Activated CD8-positive, alpha-beta T cell treated with anti-CD3 and anti-CD28 coated beads for 36 hours (primary cell): ENCODE results near the gene FAM13A. TPM values are rescaled to one million over a fixed set of nuclear protein-coding genes. Genes with fewer than 3 reads are reported as not detected.

Source experiments
- ATAC-seq: fragments of 200-7000 bp; cut with Tn5 transposase; one replicate; pipeline ENCODE4 v1.10.0; 2021; ENCODE audit warnings: mild to moderate bottlenecking, moderate library complexity
- CTCF ChIA-PET: fragments of 350-600 bp; sonication (Branson Sonifier 250); formaldehyde crosslinking; loops from one replicate; lab custom pipeline; 2021; ENCODE audit warnings: antibody characterized with exemption; lab: Charles Lee
- POLR2A ChIA-PET: fragments of 350-600 bp; sonication (Branson Sonifier 250); formaldehyde crosslinking; loops from one replicate; lab custom pipeline; 2021; ENCODE audit warnings: antibody characterized with exemption; lab: Charles Lee
- DNase-seq: peaks from one replicate; pipeline ENCODE4 v3.0.0-alpha.2; 2020
- H3K27ac Mint-ChIP-seq: one replicate; pipeline ENCODE4 v1.8.0; 2021; ENCODE audit warnings: mild to moderate bottlenecking, mixed read lengths
- H3K27me3 Mint-ChIP-seq: one replicate; pipeline ENCODE4 v1.8.0; 2021; ENCODE audit warnings: mixed read lengths
- H3K36me3 Mint-ChIP-seq: one replicate; pipeline ENCODE4 v1.8.0; 2021; ENCODE audit warnings: low read depth, mixed read lengths
- H3K4me1 Mint-ChIP-seq: one replicate; pipeline ENCODE4 v1.8.0; 2021; ENCODE audit warnings: low read depth, mixed read lengths
- H3K4me3 Mint-ChIP-seq: one replicate; pipeline ENCODE4 v1.8.0; 2021; ENCODE audit warnings: mild to moderate bottlenecking, moderate library complexity, mixed read lengths
- H3K9me3 Mint-ChIP-seq: one replicate; pipeline ENCODE4 v1.8.0; 2021; ENCODE audit warnings: mixed read lengths
- CTCF ChIP-seq: fragments of 200-600 bp; IDR thresholded peaks from one replicate; pipeline ENCODE4 v1.8.0; 2022; ENCODE audit warnings: antibody characterized with exemption, mild to moderate bottlenecking
- intact Hi-C: fragments of 100-400 bp; cut with micrococcal nuclease; formaldehyde crosslinking; loops from one replicate; pipeline ENCODE4 v1.10.0; 2022
- total RNA-seq, 2 experiments: library from RNA; stranded (reverse); gene quantifications; one replicate each; pipeline ENCODE4 v1.2.3, GENCODE V29; 2021

The FAM13A gene
- total RNA-seq, 2 experiments from 2014 or later, result 4.5 to 6.0 TPM

DNA sequence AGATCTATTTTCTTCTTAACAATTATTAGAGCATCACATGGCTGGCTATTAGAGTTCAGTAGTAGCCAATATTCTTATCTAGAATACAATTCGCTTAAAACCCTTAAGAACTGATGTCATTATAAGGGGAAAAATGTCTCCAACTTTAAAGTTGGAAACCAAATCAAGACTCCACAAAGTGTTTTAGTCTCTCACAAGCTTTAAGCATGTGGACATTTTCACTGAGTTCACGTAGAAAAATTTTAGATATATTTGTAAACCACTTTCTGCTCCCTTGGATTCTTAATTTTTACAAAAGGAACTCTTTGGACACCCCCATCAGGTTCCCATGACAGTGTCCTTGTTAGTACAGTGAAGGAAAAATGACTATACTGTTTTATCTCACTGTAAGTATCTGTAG lies 235.5 kb downstream of the FAM13A start:
- H3K4me1 Mint-ChIP-seq, result peaks cover 27% of the 10 kb centered on the region
- ChIA-PET POLR2A (no interaction called here), CTCF (interaction anchor here (0.8 to 9.8 kb wide), 4 partner anchors 9 to 200 kb away, joined by 3 to 149 read pairs (median 3); no protein-coding TSS in a partner anchor)
- H3K4me3 Mint-ChIP-seq, result no peak overlapping the region
- no peak overlapping the region for H3K27ac Mint-ChIP-seq
- no peaks in the 10 kb centered on the region for H3K9me3 Mint-ChIP-seq
- ATAC-seq (no peak), DNase-seq (no peak)
- H3K36me3 Mint-ChIP-seq, result no peaks in the 10 kb centered on the region
- intact Hi-C loops, result no loop called here
- H3K27me3 Mint-ChIP-seq, result no peaks in the 10 kb centered on the region
- TF ChIP-seq CTCF, result no peak

- Mint-ChIP-seq H3K27me3 (no peaks in the 10 kb centered on the region), H3K36me3 (no peaks in the 10 kb centered on the region), H3K4me3 (no peak overlapping the region), H3K4me1 (peaks cover 27% of the 10 kb centered on the region), H3K9me3 (no peaks in the 10 kb centered on the region), H3K27ac (no peak overlapping the region)
- no peak for ATAC-seq
- ChIA-PET POLR2A (no interaction called here), CTCF (interaction anchor here (0.8 to 9.8 kb wide), 4 partner anchors 9 to 337 kb away, joined by 3 to 149 read pairs (median 5); no protein-coding TSS in a partner anchor)
- TF ChIP-seq CTCF, result no peak
- intact Hi-C loops, result no loop called here
- no peak for DNase-seq
Observed at GRCh38 chr4:88820698-88821415, 236.1 kb downstream of the FAM13A start.

DNA sequence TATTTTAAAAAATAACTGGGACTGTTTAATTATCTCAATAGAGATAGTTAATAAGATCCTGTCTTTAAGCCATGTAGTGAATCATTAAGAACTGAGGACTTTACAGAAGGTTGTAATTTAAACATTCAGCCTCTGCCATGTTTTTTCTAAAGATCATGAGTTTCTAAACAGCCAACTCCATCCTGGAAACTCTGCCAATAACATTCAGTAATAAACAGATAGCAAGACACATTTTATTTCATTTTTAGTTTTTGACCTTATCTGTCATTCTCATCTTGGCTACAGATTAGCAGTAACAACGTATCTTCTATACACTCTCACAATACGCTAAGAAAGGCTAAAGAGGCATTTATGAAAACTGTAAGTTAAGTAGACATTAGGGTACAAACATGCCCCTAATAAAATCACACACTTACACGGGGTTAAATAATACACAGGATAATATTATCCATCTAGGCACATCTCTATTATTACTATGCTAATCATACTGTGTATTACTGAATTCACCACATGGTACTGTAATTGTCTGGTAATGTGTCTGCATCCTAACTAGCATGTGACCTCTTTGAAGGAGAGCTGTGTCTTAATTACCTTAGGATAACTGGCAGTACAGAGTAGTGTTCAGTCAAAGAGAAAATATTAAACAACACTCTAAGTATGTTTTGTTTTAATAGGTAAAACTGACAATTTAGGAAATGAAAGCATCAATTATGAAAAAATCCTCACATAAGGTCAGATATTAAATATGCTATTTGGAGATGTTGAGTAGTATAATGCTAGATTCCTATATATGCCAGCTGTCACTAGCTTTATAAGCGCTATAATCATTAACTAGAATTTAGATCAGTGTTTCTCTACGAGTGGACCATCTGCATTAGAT lies 236.9 kb downstream of the FAM13A start:
- ATAC-seq (no peak), DNase-seq (no peak)
- Mint-ChIP-seq H3K36me3 (no peaks in the 10 kb centered on the region), H3K27me3 (no peaks in the 10 kb centered on the region), H3K9me3 (no peaks in the 10 kb centered on the region), H3K27ac (no peak overlapping the region), H3K4me3 (no peak overlapping the region), H3K4me1 (peaks cover 27% of the 10 kb centered on the region)
- ChIA-PET CTCF (interaction anchor here (0.6 to 9.8 kb wide), 15 partner anchors 10 to 338 kb away, joined by 3 to 149 read pairs (median 4); no protein-coding TSS in a partner anchor), POLR2A (no interaction called here)
- intact Hi-C loops, result loop anchor here (2.0 kb wide), 1 partner anchor 205 kb away; no protein-coding TSS in a partner anchor
- no peak for TF ChIP-seq CTCF

- Mint-ChIP-seq H3K27me3 (no peaks in the 10 kb centered on the region), H3K4me3 (no peak overlapping the region), H3K36me3 (no peaks in the 10 kb centered on the region), H3K27ac (no peak overlapping the region), H3K9me3 (no peaks in the 10 kb centered on the region), H3K4me1 (peaks cover 27% of the 10 kb centered on the region)
- ChIA-PET POLR2A (no interaction called here), CTCF (interaction anchor here (0.6 to 9.8 kb wide), 21 partner anchors 10 to 339 kb away, joined by 3 to 149 read pairs (median 3); partner anchors contain the start of gene TIGD2)
- peak; percentile 73 for TF ChIP-seq CTCF
- DNase-seq (peak; percentile 60), ATAC-seq (no peak)
- intact Hi-C loops, result loop anchor here (2.0 kb wide), 1 partner anchor 206 kb away; no protein-coding TSS in a partner anchor
Observed at GRCh38 chr4:88818631-88819470, 238.1 kb downstream of the FAM13A start.
